SK-N-MC (cell line): Measurements from ENCODE around the gene STARD9.

Experiments used
- DNase-seq: peaks from one replicate; pipeline ENCODE4 v3.0.0-alpha.2; 2011; ENCODE audit warnings: low read depth, low spot score
- H3K27ac ChIP-seq: fragments of 200-600 bp; sonication (generic); 2 replicates; pipeline ENCODE4 v1.5.1; 2016; ENCODE audit warnings: mixed run types
- H3K36me3 ChIP-seq: fragments of 200-600 bp; sonication (generic); 2 replicates; pipeline ENCODE4 v1.6.1; 2017; ENCODE audit warnings: antibody characterized with exemption, low read length, mixed read lengths; ENCODE audit not compliant: insufficient read depth
- H3K4me3 ChIP-seq: fragments of 200-600 bp; sonication (generic); 2 replicates; pipeline ENCODE4 v1.5.1; 2016
- H3K9ac ChIP-seq: fragments of 200-600 bp; sonication (generic); 2 replicates; pipeline ENCODE4 v1.8.0; 2017; ENCODE audit warnings: mixed run types, mixed read lengths; ENCODE audit not compliant: insufficient read length
- H3K9me3 ChIP-seq: fragments of 200-600 bp; sonication (generic); 2 replicates; pipeline ENCODE4 v1.6.1; 2017; ENCODE audit warnings: low read depth, mild to moderate bottlenecking, antibody characterized with exemption, low read length, moderate library complexity, mixed read lengths
- EZH2 ChIP-seq: fragments of 200-600 bp; sonication (generic); IDR thresholded peaks from one replicate; pipeline ENCODE4 v1.6.1; 2017; ENCODE audit warnings: antibody characterized with exemption
- FOXP2 ChIP-seq: optimal IDR thresholded peaks from 2 replicates; pipeline ENCODE3; 2011; ENCODE audit warnings: mild to moderate bottlenecking, moderate library complexity; ENCODE audit not compliant: insufficient read depth; ENCODE audit errors: extremely low read length, control extremely low read depth
- POLR2AphosphoS5 ChIP-seq: IDR thresholded peaks from 2 replicates; pipeline ENCODE4 v1.6.1; 2012; ENCODE audit warnings: mild to moderate bottlenecking, low read depth, low read length, borderline replicate concordance

Gene STARD9

DNA sequence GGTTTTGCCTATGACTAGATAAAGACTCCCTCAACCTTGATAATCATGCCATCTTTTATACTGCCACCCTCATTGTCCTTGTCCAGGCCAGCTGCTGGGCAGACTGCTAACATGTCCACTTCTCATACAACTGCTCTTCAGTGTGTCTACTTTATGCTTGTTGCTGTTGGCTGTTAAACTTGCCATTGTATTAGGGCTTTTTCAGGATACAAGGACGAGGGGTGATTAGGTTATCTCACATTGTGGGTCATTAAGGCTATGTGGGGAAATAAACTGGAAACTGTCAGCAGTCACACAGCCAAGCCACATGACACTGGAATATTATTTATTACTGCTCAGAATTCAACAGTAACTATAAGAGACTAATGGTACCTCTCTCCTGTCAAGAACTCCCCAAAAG is 36.1 kb downstream of the STARD9 start:
- no peaks in the 10 kb centered on the region for H3K9me3 ChIP-seq
- no peak overlapping the region for H3K4me3 ChIP-seq
- H3K27ac ChIP-seq, result no peak overlapping the region
- no peak overlapping the region for H3K9ac ChIP-seq
- no peak for TF ChIP-seq POLR2AphosphoS5
- no peak for TF ChIP-seq EZH2
- no peak for TF ChIP-seq FOXP2
- no peak for DNase-seq
- no peaks in the 10 kb centered on the region for H3K36me3 ChIP-seq

DNA sequence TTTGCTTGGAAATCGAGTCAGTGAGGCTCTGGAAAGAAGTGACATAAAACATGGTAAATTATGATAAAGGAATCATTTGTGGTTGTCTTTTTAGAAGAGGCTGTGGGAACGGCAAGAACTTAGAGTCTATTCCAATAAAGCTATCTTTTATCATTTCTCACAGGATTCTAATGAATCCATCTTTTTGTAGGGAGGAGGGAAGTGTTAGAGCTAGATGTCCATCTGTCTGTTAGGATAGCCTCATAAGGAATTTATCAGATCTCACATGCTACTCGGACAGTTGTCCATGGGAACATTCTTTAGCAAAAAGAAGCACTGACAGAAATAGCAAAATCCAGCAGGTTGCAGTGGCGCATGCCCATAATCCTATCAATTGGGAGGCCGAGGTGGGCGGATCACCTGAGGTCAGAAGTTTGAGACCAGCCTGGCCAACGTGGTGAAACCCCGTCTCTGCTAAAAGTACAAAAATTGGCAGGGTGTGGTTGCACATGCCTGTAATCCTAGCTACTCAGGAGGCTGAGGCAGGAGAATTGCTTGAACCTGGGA is 37.0 kb downstream of the STARD9 start:
- Histone ChIP-seq H3K36me3 (no peaks in the 10 kb centered on the region), H3K4me3 (no peak overlapping the region), H3K27ac (no peak overlapping the region), H3K9me3 (no peaks in the 10 kb centered on the region), H3K9ac (no peak overlapping the region)
- TF ChIP-seq FOXP2, result no peak
- TF ChIP-seq EZH2, result no peak
- no peak for TF ChIP-seq POLR2AphosphoS5
- no peak for DNase-seq

DNA sequence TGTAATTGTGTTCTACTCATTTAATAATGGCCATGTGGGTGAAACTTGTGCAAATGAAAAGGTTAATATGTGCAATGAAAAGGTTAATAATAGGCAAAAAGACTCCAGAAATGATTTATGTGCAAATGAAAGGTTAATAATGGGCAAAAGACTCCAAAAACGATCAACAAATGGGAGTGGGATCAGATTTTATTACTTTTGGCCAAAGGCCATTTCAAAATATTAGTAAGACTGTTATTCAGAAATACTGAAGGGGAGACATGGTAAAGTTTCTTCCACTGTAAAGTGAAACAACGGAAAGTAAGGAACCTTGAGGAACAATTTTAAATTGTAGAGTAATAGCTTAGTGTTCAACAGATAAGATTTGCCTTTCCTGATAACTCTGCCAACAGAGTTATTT is 40.7 kb downstream of the STARD9 start:
- Histone ChIP-seq H3K27ac (no peak overlapping the region), H3K9me3 (no peaks in the 10 kb centered on the region), H3K36me3 (no peaks in the 10 kb centered on the region), H3K4me3 (no peak overlapping the region), H3K9ac (no peak overlapping the region)
- TF ChIP-seq FOXP2, result no peak
- no peak for TF ChIP-seq EZH2
- TF ChIP-seq POLR2AphosphoS5, result no peak
- DNase-seq, result no peak

DNA sequence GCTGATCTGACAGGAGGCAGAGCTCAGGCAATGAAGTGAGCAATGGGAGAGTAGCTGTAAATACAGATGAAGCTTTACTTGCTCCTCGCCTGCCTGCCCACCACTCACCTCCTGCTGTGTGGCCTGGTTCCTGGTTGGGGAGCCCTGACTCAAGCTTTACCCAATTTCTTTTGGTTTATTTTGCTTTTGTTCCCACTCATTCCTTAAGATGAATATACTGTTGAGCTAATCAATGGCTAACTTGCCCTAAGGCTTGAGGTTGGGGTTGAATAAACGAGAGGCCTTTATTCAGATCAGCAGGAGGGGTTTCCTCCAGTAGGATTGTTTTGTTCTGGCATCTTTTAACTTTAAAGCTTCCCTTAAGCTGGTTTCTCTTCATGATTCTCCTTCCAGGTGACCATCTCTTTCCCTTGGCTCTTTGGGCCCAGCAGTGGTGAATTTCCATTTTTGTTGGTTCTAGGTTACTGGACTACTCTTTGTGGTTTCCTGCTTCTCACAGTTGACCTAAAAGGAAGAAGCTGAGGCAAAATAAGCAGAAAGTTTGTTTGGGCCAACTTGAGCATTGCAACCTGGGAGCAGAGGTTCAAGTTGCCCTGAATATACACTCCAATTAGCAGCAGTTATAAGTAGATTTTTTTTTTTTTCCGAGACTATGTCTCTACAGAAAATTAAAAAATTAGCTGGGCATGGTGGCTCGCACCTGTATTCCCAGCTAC is 44.4 kb downstream of the STARD9 start:
- Histone ChIP-seq H3K9ac (no peak overlapping the region), H3K4me3 (no peak overlapping the region), H3K36me3 (no peaks in the 10 kb centered on the region), H3K27ac (no peak overlapping the region), H3K9me3 (no peaks in the 10 kb centered on the region)
- no peak for DNase-seq
- TF ChIP-seq FOXP2, result no peak
- no peak for TF ChIP-seq EZH2
- TF ChIP-seq POLR2AphosphoS5, result no peak

DNA sequence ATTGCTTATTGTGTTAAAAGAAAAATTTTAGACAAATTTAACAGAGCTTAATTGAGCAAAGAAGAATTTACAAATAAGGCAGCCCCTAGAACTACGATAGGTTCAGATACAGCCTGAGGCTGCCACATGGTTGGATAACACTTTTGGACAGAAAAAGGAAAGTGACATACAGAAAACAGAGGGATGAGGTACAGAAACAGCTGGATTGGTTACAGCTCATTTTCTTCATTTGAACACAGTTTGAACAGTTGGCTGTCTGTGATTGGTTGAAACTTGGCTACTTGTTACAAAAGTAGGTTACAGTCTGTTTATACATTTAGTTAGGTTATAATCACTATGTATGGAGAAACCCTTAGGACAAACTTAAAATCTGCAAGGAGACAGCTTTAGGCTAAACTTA is 46.0 kb downstream of the STARD9 start:
- Histone ChIP-seq H3K9me3 (no peaks in the 10 kb centered on the region), H3K4me3 (no peak overlapping the region), H3K9ac (no peak overlapping the region), H3K36me3 (no peaks in the 10 kb centered on the region), H3K27ac (no peak overlapping the region)
- TF ChIP-seq POLR2AphosphoS5 (no peak), EZH2 (no peak), FOXP2 (no peak)
- no peak for DNase-seq

DNA sequence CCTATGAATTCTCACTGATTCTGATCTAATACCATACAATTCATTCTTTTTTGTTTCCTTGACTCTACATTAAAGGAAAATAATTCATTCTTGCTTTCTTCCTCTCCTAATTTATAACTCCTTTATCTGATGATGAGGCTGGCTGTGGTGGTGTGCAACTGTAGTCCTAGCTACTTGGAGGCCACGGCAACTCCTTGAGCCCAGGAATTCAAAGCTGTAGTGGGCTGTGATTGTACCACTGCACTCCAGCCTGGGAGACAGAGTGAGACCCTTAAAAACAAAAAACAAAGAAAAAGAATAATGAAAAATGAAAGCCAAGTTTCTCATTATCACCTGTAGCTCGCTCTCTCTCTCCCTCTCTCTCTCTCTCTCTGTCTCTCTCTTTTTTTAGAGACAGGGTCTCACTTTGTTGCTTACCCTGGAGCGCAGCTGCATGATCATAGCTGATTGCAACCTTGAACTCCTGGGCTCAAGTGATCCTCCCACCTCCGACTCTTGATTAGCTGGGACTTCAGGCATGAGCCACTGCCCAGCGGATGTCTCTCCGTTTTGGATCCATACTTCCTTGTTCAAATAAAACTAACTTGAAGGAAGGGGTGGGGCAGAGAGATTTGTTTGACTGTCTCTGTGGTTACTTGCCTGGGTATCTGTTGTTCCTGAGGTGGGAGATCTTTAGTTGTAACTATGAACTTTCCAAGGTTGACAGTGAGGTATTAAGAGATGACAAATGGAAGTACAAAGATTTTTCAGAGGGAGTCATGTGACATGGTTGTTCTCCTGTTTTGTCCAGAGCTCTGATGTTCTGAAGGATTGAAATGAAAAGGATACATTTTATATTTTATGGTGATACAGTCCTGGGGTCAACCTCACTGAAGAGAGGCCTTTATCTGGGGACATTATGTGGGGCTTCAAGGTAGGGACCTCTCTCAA is 46.9 kb downstream of the STARD9 start:
- Histone ChIP-seq H3K9ac (no peak overlapping the region), H3K36me3 (no peaks in the 10 kb centered on the region), H3K9me3 (no peaks in the 10 kb centered on the region), H3K4me3 (no peak overlapping the region), H3K27ac (no peak overlapping the region)
- no peak for TF ChIP-seq EZH2
- no peak for TF ChIP-seq FOXP2
- no peak for TF ChIP-seq POLR2AphosphoS5
- no peak for DNase-seq

DNA sequence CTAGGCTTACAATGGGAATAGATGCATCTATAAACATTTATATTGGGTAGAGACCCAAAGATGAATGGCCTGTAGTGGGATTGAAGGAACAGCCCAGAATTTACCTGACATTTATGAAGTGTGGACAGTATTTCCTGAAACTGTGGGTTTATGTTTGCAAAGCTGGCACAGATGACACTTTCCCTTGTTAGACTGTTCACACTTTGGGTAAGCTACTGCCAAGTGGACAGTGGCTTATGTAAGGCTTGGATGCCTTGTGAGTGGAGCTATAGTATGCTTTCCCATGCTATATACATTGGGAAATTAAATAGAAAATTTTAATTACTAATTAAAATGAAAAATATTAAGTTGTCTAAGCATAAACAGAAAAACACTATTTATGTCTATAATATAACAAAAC is 48.5 kb downstream of the STARD9 start:
- Histone ChIP-seq H3K36me3 (peaks cover 3% of the 10 kb centered on the region; the same call in 1 of the 2 replicates), H3K9me3 (no peaks in the 10 kb centered on the region), H3K4me3 (no peak overlapping the region), H3K27ac (no peak overlapping the region), H3K9ac (no peak overlapping the region)
- TF ChIP-seq POLR2AphosphoS5, result no peak
- no peak for TF ChIP-seq EZH2
- no peak for TF ChIP-seq FOXP2
- no peak for DNase-seq

DNA sequence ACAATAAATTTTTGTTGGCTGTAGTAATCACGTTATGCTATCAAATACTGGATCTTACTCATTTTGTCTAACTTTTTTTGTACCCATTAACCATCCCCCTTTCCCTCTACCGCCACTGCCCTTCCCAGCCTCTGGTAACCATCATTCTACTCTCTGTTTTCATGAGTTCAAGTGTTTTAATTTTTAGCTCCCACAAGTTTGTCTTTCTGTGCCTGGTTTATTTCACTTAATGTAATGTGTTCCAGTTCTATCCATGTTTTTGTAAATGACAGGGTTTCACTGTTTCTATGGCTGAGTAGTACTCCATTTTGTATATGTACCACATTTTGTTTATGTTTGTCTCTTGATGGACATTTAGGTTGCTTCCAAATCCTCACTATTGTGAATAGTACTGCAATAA is 52.1 kb downstream of the STARD9 start:
- Histone ChIP-seq H3K4me3 (no peak overlapping the region), H3K9me3 (no peaks in the 10 kb centered on the region), H3K27ac (no peak overlapping the region), H3K9ac (no peak overlapping the region), H3K36me3 (peaks cover 3% of the 10 kb centered on the region; the same call in 1 of the 2 replicates)
- no peak for DNase-seq
- no peak for TF ChIP-seq EZH2
- no peak for TF ChIP-seq FOXP2
- TF ChIP-seq POLR2AphosphoS5, result no peak
